HCT116 (cell line): ENCODE data around the gene SMG5. TPM values are rescaled to one million over a fixed set of nuclear protein-coding genes. Genes with fewer than 3 reads are reported as not detected.
A peak's percentile ranks its signal among the peaks of the same experiment; 100 is the strongest.

Experiments used
- ATAC-seq: fragments of 200-7000 bp; cut with Tn5 transposase; 2 replicates; pipeline ENCODE4 v1.9.1; 2020; ENCODE audit warnings: mild to moderate bottlenecking, moderate library complexity
- BruUV-seq: library from RNA; stranded (reverse); fragments of 400-500 nt; replicated peaks from 2 replicates; lab custom pipeline; 2021; lab: Mats Ljungman, UMichigan
- CTCF ChIA-PET: fragments of 300-600 bp; sonication (Branson Sonifier 250); formaldehyde crosslinking; loops from one replicate; lab custom pipeline; 2021; ENCODE audit warnings: antibody characterized with exemption; lab: Charles Lee
- POLR2A ChIA-PET: fragments of 300-600, 350-600 bp; sonication (Branson Sonifier 250); formaldehyde crosslinking; loops from one replicate; lab custom pipeline; 2021; ENCODE audit warnings: antibody characterized with exemption; lab: Charles Lee
- RAD21 ChIA-PET, 2 experiments: fragments of 300-600 bp; sonication (Branson Sonifier 250); formaldehyde crosslinking; loops; one replicate each; lab custom pipeline; 2023; ENCODE audit warnings: low total read pairs in 2 of 2; ENCODE audit not compliant: uncharacterized antibody in 2 of 2, unreplicated experiment in 2 of 2, low non-redundant PET in 1 of 2; lab: Charles Lee
- DNase-seq: peaks from one replicate; pipeline ENCODE4 v3.0.0-alpha.2; 2010; ENCODE audit warnings: low read depth, low spot score
- H2AFZ ChIP-seq: fragments of 200-600 bp; shearing (Covaris generic), sonication (generic); 2 replicates; pipeline ENCODE4 v1.6.1; 2017; ENCODE audit warnings: low read depth, mixed run types, mixed read lengths, antibody characterized with exemption, low read length; ENCODE audit not compliant: poor library complexity, severe bottlenecking
- H3K27ac ChIP-seq: 2 replicates; pipeline ENCODE4 v1.5.1; 2012; ENCODE audit warnings: low read depth, low read length
- H3K27me3 ChIP-seq: fragments of 200-600 bp; sonication (generic); 2 replicates; pipeline ENCODE4 v1.6.1; 2016; ENCODE audit warnings: mixed run types, low read length, mixed read lengths; ENCODE audit not compliant: insufficient read depth
- H3K36me3 ChIP-seq, 2 experiments: fragments of 200-500 bp in 1 of 2; fragments of 200-600 bp in 1 of 2; sonication (Bioruptor generic) in 1 of 2; sonication (generic) in 1 of 2; 2 replicates each; pipeline versions ENCODE4 v1.5.1 to v1.6.1; 2014 to 2016; ENCODE audit warnings: low read length in 2 of 2, inconsistent platforms in 1 of 2, mixed read lengths in 1 of 2, mixed run types in 1 of 2; ENCODE audit not compliant: insufficient read depth in 2 of 2, control insufficient read depth in 1 of 2
- H3K4me1 ChIP-seq, 2 experiments: fragments of 200-600 bp in 1 of 2; sonication (generic) in 1 of 2; 2 replicates each; pipeline versions ENCODE4 v1.5.1 to v1.6.1; 2012 to 2017; ENCODE audit warnings: low read length in 2 of 2, inconsistent platforms in 1 of 2, mild to moderate bottlenecking in 1 of 2, mixed read lengths in 1 of 2, mixed run types in 1 of 2, moderate library complexity in 1 of 2; ENCODE audit not compliant: insufficient read depth in 2 of 2, control insufficient read depth in 1 of 2
- H3K4me2 ChIP-seq: fragments of 200-600 bp; sonication (generic); 2 replicates; pipeline ENCODE4 v1.6.1; 2017; ENCODE audit warnings: mixed run types, low read length, mixed read lengths
- H3K4me3 ChIP-seq, 2 experiments: fragments of 200-600 bp in 1 of 2; sonication (generic) in 1 of 2; replicated peaks in 1 of 2; 2 replicates each; pipeline ENCODE4 v1.5.1; 2011 to 2016; ENCODE audit warnings: low read length in 2 of 2, control low read depth in 1 of 2, low read depth in 1 of 2, mild to moderate bottlenecking in 1 of 2, mixed read lengths in 1 of 2, mixed run types in 1 of 2
- H3K79me2 ChIP-seq: fragments of 200-600 bp; sonication (generic); 2 replicates; pipeline ENCODE4 v1.6.1; 2017; ENCODE audit warnings: mild to moderate bottlenecking, mixed run types, low read length, moderate library complexity, mixed read lengths; ENCODE audit not compliant: insufficient read depth
- H3K9ac ChIP-seq: fragments of 200-600 bp; sonication (generic); 2 replicates; pipeline ENCODE4 v1.6.1; 2016; ENCODE audit warnings: low read length, mixed read lengths
- H3K9me2 ChIP-seq: fragments of 200-600 bp; sonication (generic), shearing (Covaris generic); 2 replicates; pipeline ENCODE4 v1.6.1; 2017; ENCODE audit warnings: mixed run types, mild to moderate bottlenecking, moderate library complexity; ENCODE audit not compliant: insufficient read depth
- H3K9me3 ChIP-seq, 2 experiments: fragments of 200-500 bp in 1 of 2; fragments of 200-600 bp in 1 of 2; sonication (Bioruptor generic) in 1 of 2; sonication (generic) in 1 of 2; 2 replicates each; pipeline ENCODE4 v1.6.1; 2014 to 2017; ENCODE audit warnings: low read length in 2 of 2, mixed read lengths in 2 of 2, inconsistent platforms in 1 of 2, low read depth in 1 of 2, mild to moderate bottlenecking in 1 of 2, mixed run types in 1 of 2, moderate library complexity in 1 of 2; ENCODE audit not compliant: control insufficient read depth in 1 of 2, insufficient read depth in 1 of 2
- H4K20me1 ChIP-seq: fragments of 200-600 bp; sonication (generic), shearing (Covaris generic); 2 replicates; pipeline ENCODE4 v1.6.1; 2017; ENCODE audit warnings: mixed run types, mild to moderate bottlenecking, moderate library complexity; ENCODE audit not compliant: insufficient read depth
- CBX3 ChIP-seq: IDR thresholded peaks from 2 replicates; pipeline ENCODE4 v1.6.1; 2012; ENCODE audit warnings: low read depth
- CEBPB ChIP-seq: IDR thresholded peaks from 2 replicates; pipeline ENCODE4 v1.6.1; 2012; ENCODE audit warnings: low read depth
- EGR1 ChIP-seq: IDR thresholded peaks from 2 replicates; pipeline ENCODE4 v1.6.1; 2012; ENCODE audit warnings: low read depth
- EZH2 ChIP-seq: fragments of 200-600 bp; sonication (generic); IDR thresholded peaks from 2 replicates; pipeline ENCODE4 v1.6.1; 2017; ENCODE audit warnings: antibody characterized with exemption, mixed run types
- EZH2phosphoT487 ChIP-seq: fragments of 200-600 bp; IDR thresholded peaks from 2 replicates; pipeline ENCODE4 v1.6.1; 2018; ENCODE audit warnings: antibody characterized with exemption, borderline replicate concordance
- FOSL1 ChIP-seq: IDR thresholded peaks from 2 replicates; pipeline ENCODE4 v1.6.1; 2012; ENCODE audit warnings: low read depth
- JUND ChIP-seq: IDR thresholded peaks from 2 replicates; pipeline ENCODE4 v1.6.1; 2012
- POLR2A ChIP-seq: IDR thresholded peaks from 2 replicates; pipeline ENCODE4 v1.7.0; 2011; ENCODE audit warnings: borderline replicate concordance; ENCODE audit not compliant: insufficient read depth, insufficient read length; ENCODE audit errors: extremely low read depth
- POLR2AphosphoS5 ChIP-seq: IDR thresholded peaks from 2 replicates; pipeline ENCODE4 v1.6.1; 2011; ENCODE audit warnings: mild to moderate bottlenecking, low read depth, low read length, moderate library complexity
- RAD21 ChIP-seq: IDR thresholded peaks from 2 replicates; pipeline ENCODE4 v1.6.1; 2012; ENCODE audit warnings: low read depth, mild to moderate bottlenecking
- SIN3A ChIP-seq: IDR thresholded peaks from 2 replicates; pipeline ENCODE4 v1.6.1; 2012; ENCODE audit warnings: low read depth
- SP1 ChIP-seq: IDR thresholded peaks from 2 replicates; pipeline ENCODE4 v1.6.1; 2012; ENCODE audit warnings: low read depth
- SRF ChIP-seq: IDR thresholded peaks from 2 replicates; pipeline ENCODE4 v1.6.1; 2012; ENCODE audit warnings: low read depth
- YY1 ChIP-seq: IDR thresholded peaks from 2 replicates; pipeline ENCODE4 v1.6.1; 2011; ENCODE audit warnings: low read length, low read depth, moderate library complexity, mild to moderate bottlenecking; ENCODE audit not compliant: insufficient replicate concordance; ENCODE audit errors: extremely low read depth
- ZFX ChIP-seq: fragments of 450-650 bp; IDR thresholded peaks from 2 replicates; pipeline ENCODE4 v1.6.1; 2017
- intact Hi-C: fragments of 100-400 bp; cut with micrococcal nuclease; formaldehyde crosslinking; loops from 2 replicates; pipeline ENCODE4 v1.10.0; 2022
- total RNA-seq: library from RNA; stranded (reverse); gene quantifications from one replicate; pipeline ENCODE4 v1.2.1, GENCODE V29; 2021; ENCODE audit not compliant: unreplicated experiment
- TF ChIP-seq, protein P1 (sequence below): IDR thresholded peaks from 2 replicates; pipeline ENCODE4 v1.6.1; 2012; ENCODE audit warnings: low read depth
- TF ChIP-seq, protein P2 (sequence below), 3 experiments: fragments of 200-600 bp in 1 of 3; sonication (generic) in 1 of 3; IDR thresholded peaks in 2 of 3; conservative IDR thresholded peaks in 1 of 3; 2 replicates each; pipeline ENCODE4 v1.5.1; 2012 to 2017; ENCODE audit warnings: low read depth in 2 of 3, low read length in 2 of 3, antibody characterized with exemption in 1 of 3, borderline replicate concordance in 1 of 3, control low read depth in 1 of 3, mild to moderate bottlenecking in 1 of 3, mixed read lengths in 1 of 3, mixed run types in 1 of 3, moderate library complexity in 1 of 3; ENCODE audit not compliant: insufficient read depth in 1 of 3
- TF ChIP-seq, protein P3 (sequence below): IDR thresholded peaks from 2 replicates; pipeline ENCODE4 v1.6.1; 2012
- TF ChIP-seq, protein P4 (sequence below): IDR thresholded peaks from 2 replicates; pipeline ENCODE4 v1.6.1; 2012
- TF ChIP-seq, protein P5 (sequence below): IDR thresholded peaks from 2 replicates; pipeline ENCODE4 v1.6.1; 2011; ENCODE audit warnings: mild to moderate bottlenecking, low read length, moderate library complexity; ENCODE audit not compliant: insufficient replicate concordance; ENCODE audit errors: extremely low read depth

SMG5 gene
- total RNA-seq, 1 experiment from 2014 or later, result 75.2 TPM

DNA sequence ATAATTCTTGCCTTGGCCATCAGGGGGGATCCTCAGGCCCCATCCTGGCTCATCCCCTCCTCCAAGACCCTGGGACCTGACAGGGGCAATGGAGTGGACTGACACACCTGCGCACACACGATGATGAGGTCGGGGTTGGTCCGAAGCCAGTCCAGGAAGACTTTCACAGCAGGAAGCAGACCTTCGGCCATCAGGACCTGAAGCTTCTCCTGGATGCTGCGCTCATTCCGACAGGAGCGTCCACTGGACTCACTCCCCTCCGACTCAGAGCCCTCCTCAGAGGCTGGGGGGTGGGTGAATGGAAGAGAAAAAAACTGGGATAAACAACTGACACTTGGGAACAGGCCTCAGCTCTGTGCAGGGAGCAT, 19.4 kb downstream of the SMG5 start:
- H2AFZ ChIP-seq, result no peak overlapping the region
- CTCF ChIA-PET, result no interaction called here
- ATAC-seq, result no peak
- RAD21 ChIA-PET, result no interaction called here
- H3K4me3 ChIP-seq, result no peak overlapping the region
- intact Hi-C loops, result no loop called here
- peaks cover 68 to 83% of the 10 kb centered on the region in 2 experiments for H3K36me3 ChIP-seq
- POLR2A ChIA-PET, result no interaction called here
- no peaks in the 10 kb centered on the region; the same call in 1 of the 2 replicates for H4K20me1 ChIP-seq
- H3K79me2 ChIP-seq, result peaks cover 15% of the 10 kb centered on the region; the same call in 1 of the 2 replicates
- H3K27ac ChIP-seq, result 0 out of 2 replicates have a peak overlapping the region, but pooled peaks have one; percentile 10
- H3K9me2 ChIP-seq, result no peaks in the 10 kb centered on the region
- H3K9ac ChIP-seq, result no peak overlapping the region
- H3K27me3 ChIP-seq, result no peaks in the 10 kb centered on the region
- TF ChIP-seq CBX3 (no peak), SRF (no peak), POLR2A (no peak), CEBPB (no peak), EZH2 (no peak), JUND (no peak), ZFX (no peak), YY1 (no peak), FOSL1 (no peak), POLR2AphosphoS5 (no peak), SP1 (no peak), EGR1 (no peak), EZH2phosphoT487 (no peak), RAD21 (no peak), SIN3A (no peak)
- TF ChIP-seq, protein P1, sequence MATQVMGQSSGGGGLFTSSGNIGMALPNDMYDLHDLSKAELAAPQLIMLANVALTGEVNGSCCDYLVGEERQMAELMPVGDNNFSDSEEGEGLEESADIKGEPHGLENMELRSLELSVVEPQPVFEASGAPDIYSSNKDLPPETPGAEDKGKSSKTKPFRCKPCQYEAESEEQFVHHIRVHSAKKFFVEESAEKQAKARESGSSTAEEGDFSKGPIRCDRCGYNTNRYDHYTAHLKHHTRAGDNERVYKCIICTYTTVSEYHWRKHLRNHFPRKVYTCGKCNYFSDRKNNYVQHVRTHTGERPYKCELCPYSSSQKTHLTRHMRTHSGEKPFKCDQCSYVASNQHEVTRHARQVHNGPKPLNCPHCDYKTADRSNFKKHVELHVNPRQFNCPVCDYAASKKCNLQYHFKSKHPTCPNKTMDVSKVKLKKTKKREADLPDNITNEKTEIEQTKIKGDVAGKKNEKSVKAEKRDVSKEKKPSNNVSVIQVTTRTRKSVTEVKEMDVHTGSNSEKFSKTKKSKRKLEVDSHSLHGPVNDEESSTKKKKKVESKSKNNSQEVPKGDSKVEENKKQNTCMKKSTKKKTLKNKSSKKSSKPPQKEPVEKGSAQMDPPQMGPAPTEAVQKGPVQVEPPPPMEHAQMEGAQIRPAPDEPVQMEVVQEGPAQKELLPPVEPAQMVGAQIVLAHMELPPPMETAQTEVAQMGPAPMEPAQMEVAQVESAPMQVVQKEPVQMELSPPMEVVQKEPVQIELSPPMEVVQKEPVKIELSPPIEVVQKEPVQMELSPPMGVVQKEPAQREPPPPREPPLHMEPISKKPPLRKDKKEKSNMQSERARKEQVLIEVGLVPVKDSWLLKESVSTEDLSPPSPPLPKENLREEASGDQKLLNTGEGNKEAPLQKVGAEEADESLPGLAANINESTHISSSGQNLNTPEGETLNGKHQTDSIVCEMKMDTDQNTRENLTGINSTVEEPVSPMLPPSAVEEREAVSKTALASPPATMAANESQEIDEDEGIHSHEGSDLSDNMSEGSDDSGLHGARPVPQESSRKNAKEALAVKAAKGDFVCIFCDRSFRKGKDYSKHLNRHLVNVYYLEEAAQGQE, result no peak
- TF ChIP-seq, protein P2, sequence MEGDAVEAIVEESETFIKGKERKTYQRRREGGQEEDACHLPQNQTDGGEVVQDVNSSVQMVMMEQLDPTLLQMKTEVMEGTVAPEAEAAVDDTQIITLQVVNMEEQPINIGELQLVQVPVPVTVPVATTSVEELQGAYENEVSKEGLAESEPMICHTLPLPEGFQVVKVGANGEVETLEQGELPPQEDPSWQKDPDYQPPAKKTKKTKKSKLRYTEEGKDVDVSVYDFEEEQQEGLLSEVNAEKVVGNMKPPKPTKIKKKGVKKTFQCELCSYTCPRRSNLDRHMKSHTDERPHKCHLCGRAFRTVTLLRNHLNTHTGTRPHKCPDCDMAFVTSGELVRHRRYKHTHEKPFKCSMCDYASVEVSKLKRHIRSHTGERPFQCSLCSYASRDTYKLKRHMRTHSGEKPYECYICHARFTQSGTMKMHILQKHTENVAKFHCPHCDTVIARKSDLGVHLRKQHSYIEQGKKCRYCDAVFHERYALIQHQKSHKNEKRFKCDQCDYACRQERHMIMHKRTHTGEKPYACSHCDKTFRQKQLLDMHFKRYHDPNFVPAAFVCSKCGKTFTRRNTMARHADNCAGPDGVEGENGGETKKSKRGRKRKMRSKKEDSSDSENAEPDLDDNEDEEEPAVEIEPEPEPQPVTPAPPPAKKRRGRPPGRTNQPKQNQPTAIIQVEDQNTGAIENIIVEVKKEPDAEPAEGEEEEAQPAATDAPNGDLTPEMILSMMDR (IDR thresholded peaks at IDR 0.05 in 2 of 3, conservative IDR thresholded peaks at IDR 0.05 in 1 of 3; ENCODE audit: borderline replicate concordance in 1 of 3, insufficient read depth in 1 of 3, low read depth in 2 of 3, low read length in 2 of 3), result no peak
- TF ChIP-seq, protein P3, sequence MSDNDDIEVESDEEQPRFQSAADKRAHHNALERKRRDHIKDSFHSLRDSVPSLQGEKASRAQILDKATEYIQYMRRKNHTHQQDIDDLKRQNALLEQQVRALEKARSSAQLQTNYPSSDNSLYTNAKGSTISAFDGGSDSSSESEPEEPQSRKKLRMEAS, result no peak
- TF ChIP-seq, protein P4, sequence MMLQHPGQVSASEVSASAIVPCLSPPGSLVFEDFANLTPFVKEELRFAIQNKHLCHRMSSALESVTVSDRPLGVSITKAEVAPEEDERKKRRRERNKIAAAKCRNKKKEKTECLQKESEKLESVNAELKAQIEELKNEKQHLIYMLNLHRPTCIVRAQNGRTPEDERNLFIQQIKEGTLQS, result no peak
- TF ChIP-seq, protein P5, sequence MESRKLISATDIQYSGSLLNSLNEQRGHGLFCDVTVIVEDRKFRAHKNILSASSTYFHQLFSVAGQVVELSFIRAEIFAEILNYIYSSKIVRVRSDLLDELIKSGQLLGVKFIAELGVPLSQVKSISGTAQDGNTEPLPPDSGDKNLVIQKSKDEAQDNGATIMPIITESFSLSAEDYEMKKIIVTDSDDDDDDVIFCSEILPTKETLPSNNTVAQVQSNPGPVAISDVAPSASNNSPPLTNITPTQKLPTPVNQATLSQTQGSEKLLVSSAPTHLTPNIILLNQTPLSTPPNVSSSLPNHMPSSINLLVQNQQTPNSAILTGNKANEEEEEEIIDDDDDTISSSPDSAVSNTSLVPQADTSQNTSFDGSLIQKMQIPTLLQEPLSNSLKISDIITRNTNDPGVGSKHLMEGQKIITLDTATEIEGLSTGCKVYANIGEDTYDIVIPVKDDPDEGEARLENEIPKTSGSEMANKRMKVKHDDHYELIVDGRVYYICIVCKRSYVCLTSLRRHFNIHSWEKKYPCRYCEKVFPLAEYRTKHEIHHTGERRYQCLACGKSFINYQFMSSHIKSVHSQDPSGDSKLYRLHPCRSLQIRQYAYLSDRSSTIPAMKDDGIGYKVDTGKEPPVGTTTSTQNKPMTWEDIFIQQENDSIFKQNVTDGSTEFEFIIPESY, result no peak
- peaks cover 0 to 16% of the 10 kb centered on the region in 2 experiments; a peak in 2 of 4 replicates for H3K4me1 ChIP-seq
- no peak for DNase-seq
- H3K4me2 ChIP-seq, result peak overlapping the region; percentile 43; the same call in 1 of the 2 replicates
- H3K9me3 ChIP-seq, result no peaks in the 10 kb centered on the region
- no TSS peak for BruUV-seq
